NCI-H1436 treated with DMSO at 0.1 percent for 48 hours (cell line): Measurements from ENCODE around the gene USP43.

Source experiments
- DNase-seq: peaks from one replicate; lab custom pipeline; 2025; lab: John Stamatoyannopoulos, UW

USP43 gene

DNA sequence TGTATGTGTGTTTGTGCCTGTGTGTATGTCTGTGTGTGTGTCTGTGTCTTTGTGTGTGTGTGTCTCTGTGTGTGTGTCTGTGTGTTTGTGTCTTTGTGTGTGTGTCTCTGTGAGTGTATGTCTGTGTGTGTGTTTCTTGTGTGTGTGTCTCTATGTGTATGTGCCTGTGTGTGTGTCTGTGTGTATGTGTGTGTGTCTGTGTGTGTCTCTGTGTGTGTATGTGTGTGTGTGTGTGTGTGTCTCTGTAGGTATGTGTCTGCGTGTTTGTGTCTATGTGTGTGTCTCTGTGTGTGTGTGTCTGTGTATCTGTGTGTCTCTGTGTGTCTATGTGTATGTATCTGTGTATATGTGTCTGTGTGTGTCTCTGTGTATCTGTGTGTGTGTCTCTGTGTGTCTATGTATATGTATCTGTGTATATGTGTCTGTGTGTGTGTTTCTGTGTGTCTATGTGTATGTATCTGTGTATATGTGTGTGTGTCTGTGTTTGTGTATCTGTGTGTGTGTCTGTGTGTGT is 70.2 kb downstream of the USP43 start:
- no peak for DNase-seq

DNA sequence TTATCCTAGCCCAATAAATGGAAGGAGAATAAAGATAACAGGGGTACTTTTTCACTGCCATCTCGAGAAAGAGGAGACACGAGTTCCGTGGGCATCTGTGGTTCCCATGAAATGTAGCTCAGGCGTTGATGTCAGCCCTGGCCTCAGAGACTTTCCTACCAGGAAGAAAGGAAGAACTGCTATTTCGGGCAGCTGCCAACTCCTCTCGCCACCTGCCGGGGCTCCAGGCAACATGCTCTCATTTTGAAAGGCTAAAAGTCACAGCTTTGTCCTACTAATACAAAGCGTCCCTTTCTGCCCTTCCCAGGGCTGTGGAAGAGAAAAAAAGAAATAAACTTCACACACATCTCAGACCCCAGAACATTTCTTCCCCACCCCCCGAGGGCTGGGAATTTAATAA is 80.3 kb downstream of the USP43 start:
- no peak for DNase-seq

- no peak for DNase-seq
Observed at GRCh38 chr17:9726291-9726690, 81.0 kb downstream of the USP43 start.

GRCh38 chr17:9728005-9728404 is 82.7 kb downstream of the USP43 start:
- DNase-seq: no peak

GRCh38 chr17:9728564-9728963 is 83.2 kb downstream of the USP43 start:
- no peak for DNase-seq

GRCh38 chr17:9729034-9729650 is 83.8 kb downstream of the USP43 start:
- no peak for DNase-seq

- DNase-seq: no peak
Observed at GRCh38 chr17:9729735-9730420, 84.6 kb downstream of the USP43 start.

GRCh38 chr17:9750524-9750923 is 105.2 kb downstream of the USP43 start:
- DNase-seq: no peak

DNA sequence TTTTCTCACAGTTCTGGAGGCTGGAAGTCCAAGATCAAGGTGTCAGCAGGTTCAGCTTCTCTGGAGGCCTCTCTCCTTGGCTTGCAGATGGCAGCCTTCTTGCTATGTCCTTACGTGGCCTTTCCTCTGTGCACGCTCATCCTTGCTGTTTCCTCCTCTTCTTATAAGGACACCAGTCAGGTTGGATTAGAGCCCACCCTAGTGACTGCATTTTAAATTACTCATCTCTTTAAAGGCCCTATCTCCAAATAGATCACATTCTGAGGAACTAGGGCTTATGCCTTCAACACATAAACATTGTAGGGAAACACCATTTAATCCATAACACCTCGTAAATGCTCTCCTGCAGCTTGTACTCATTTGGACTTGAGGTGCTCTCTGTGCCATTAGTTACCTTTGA is 109.8 kb downstream of the USP43 start:
- no peak for DNase-seq

DNA sequence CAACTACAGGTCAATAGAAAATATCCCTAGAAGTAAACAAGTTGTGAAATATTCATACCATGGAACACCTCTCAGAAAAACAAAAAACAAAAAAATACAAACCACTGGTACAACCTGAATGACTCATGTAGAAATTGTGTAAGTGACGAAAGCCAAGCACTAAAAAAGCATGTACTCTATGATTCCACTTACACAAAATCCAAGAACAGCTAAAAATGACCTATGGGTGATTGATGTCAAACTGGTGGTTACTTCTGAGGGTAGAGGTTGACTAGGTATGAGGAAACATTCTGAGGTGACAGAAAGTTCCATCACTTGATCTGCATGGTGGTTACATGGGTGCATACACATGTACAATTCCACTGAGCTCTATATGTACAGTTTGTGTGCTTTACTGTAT is 114.9 kb downstream of the USP43 start:
- no peak for DNase-seq

- DNase-seq: no peak
Observed at GRCh38 chr17:9763643-9764042, 118.3 kb downstream of the USP43 start.

GRCh38 chr17:9765322-9765721 is 120.0 kb downstream of the USP43 start:
- DNase-seq: no peak

DNA sequence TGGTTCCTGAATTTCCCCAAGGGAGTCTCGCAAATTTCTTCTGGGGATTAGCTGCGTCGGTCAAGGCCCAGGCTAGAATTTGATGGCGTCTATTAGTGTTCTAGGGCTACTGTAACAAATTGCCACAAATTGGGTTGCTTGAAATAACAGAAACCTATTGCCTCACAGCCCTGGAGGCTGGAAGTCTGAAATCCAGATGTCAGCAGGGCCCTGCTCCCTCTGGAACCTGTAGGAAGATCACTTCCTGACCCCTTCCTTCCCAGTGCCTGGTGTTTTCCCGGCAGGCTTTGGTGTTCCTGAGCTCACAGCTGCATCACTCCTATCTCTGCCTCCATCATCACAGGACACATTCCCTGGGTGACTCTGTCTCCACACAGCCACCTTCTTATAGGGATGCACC is 121.7 kb downstream of the USP43 start:
- no peak for DNase-seq

- DNase-seq: no peak
Observed at GRCh38 chr17:9767432-9767991, 122.2 kb downstream of the USP43 start.

DNA sequence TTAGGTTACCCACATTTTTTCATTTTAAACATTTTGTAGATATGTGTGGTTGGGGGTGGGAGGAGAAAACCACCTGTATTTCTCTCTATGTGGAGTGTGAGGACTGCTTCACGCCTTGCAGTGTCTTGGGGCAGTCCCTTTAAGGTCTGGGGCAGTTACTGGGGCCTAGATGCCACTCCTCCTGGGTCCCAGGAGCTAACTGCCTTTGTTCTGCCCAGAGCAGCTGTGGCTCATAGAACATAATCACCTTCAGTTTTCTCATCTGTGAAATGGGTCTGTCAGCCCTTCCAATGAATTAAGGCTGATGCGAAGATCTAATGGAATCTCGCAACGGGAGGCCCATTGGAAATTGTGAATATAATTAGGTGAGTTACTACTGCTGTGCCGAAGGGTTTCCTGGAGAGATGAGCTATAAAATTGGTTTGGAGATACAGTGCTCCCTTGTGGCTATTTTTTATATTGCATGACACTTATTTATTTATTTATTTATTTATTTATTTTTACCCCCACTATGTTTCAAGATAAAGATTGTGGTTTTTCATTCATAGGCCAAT is 123.1 kb downstream of the USP43 start:
- no peak for DNase-seq

GRCh38 chr17:9769036-9769695 is 123.8 kb downstream of the USP43 start:
- DNase-seq: no peak

GRCh38 chr17:9771465-9771864 is 126.1 kb downstream of the USP43 start:
- no peak for DNase-seq

DNA sequence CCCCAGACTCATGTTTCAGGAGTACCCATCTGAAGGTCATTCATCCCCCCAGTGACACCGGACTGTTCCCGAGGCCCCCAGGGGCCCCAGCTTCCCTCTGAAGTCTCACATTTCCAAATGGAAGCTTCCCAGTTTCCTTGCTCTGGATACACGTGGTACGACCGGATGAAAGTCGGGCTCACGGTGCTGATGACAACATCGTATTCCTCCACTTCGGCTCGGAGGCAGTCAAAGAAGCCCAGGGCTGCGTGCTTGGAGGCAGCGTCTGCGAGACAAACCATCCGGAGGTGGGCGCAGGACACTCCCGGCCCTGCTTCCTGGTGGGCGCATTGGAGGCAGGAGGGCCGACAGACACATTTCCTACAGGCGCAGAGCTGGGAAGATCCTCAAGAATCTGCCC is 127.3 kb downstream of the USP43 start:
- no peak for DNase-seq

GRCh38 chr17:9776911-9777310 is 131.6 kb downstream of the USP43 start:
- no peak for DNase-seq
